IPS-15b (cell line): ENCODE results near the gene SLC4A9.

Experiments used
- H3K27me3 ChIP-seq: one replicate; pipeline ENCODE4 v1.6.1; 2013; ENCODE audit warnings: low read length; ENCODE audit not compliant: control insufficient read depth, insufficient read depth
- H3K36me3 ChIP-seq: one replicate; pipeline ENCODE4 v1.6.1; 2013; ENCODE audit warnings: low read length; ENCODE audit not compliant: control insufficient read depth, insufficient read depth
- H3K4me1 ChIP-seq: one replicate; pipeline ENCODE4 v1.6.1; 2013; ENCODE audit warnings: mild to moderate bottlenecking, low read length; ENCODE audit not compliant: control insufficient read depth, insufficient read depth
- H3K4me3 ChIP-seq: one replicate; pipeline ENCODE4 v1.5.1; 2013; ENCODE audit warnings: low read depth, low read length
- H3K9ac ChIP-seq: one replicate; pipeline ENCODE4 v1.6.1; 2013; ENCODE audit warnings: low read depth, mild to moderate bottlenecking, low read length
- H3K9me3 ChIP-seq: one replicate; pipeline ENCODE4 v1.6.1; 2013; ENCODE audit warnings: mild to moderate bottlenecking, low read length; ENCODE audit not compliant: control insufficient read depth, insufficient read depth

Gene SLC4A9

DNA sequence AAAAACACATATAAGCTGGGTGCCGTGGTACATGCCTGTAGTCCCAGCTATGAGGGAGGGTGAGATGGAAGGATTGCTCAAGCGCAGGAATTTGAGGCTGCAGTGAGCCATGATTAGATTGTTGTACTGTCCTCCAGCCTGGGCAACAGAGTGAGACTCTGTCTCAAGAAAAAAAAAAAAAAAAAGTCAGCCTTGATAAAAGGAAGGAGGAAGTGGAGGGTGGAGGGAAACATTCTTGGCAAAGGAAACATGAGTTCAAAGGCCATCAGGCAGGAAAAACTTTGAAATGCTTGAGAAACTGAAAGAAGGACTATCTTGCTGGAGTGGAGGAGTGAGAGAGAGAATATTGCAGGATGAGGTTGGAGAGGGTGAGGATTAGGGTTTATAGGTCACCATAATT is 23.3 kb downstream of the SLC4A9 start:
- H3K27me3 ChIP-seq, result no peaks in the 10 kb centered on the region

GRCh38 chr5:140388052-140388451 is 28.1 kb downstream of the SLC4A9 start:
- Histone ChIP-seq H3K4me3 (no peak overlapping the region), H3K9ac (no peak overlapping the region), H3K4me1 (no peaks in the 10 kb centered on the region), H3K9me3 (no peaks in the 10 kb centered on the region), H3K36me3 (no peaks in the 10 kb centered on the region), H3K27me3 (no peaks in the 10 kb centered on the region)

More for the DNA sequence above, 23.3 kb downstream of the SLC4A9 start:
- H3K4me3 ChIP-seq, result no peak overlapping the region
- no peaks in the 10 kb centered on the region for H3K9me3 ChIP-seq
- H3K36me3 ChIP-seq, result no peaks in the 10 kb centered on the region
- H3K4me1 ChIP-seq, result no peaks in the 10 kb centered on the region
- no peak overlapping the region for H3K9ac ChIP-seq

DNA sequence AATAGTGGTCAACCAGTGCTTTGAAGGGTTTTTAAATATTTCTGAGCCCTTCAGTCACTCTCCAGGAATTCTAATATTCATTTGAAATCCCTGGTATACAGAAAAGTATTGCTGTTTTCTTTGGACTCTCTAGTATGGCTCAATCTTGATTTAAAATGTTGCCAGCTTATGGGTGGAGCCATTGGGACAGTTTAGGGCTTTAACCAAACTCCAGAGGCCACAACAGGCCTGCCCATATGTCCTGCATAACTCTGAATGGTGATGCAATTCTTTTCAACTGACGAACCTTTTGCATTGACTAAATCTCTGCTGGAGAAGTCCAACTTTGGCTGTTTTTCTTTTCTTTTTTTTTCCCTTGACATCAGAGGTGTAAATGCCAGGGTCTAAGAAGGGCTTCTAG is 31.3 kb downstream of the SLC4A9 start:
- Histone ChIP-seq H3K4me3 (no peak overlapping the region), H3K4me1 (no peaks in the 10 kb centered on the region), H3K9ac (no peak overlapping the region), H3K27me3 (no peaks in the 10 kb centered on the region), H3K36me3 (no peaks in the 10 kb centered on the region), H3K9me3 (no peaks in the 10 kb centered on the region)

GRCh38 chr5:140391732-140392131 is 31.7 kb downstream of the SLC4A9 start:
- Histone ChIP-seq H3K36me3 (no peaks in the 10 kb centered on the region), H3K9me3 (no peaks in the 10 kb centered on the region), H3K27me3 (no peaks in the 10 kb centered on the region), H3K4me1 (no peaks in the 10 kb centered on the region), H3K4me3 (no peak overlapping the region), H3K9ac (no peak overlapping the region)

DNA sequence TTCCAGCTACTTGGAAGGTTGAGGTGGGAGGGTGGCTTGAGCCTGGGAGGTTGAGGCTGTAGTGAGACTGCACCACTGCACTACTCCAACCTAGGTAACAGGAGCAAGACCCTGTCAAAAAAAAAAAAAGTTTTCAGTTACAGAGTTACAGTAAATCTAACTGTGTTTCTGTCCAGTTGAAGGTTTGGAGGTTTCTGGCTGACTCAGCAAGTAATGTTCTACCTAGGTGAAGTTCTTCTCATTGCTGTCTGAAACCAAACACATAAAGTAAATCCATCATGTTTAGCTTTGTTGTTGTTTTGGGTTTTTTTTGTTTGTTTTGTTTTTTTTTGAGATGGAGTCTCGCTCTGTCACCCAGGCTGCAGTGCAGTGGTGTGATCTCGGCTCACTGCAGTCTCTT is 33.7 kb downstream of the SLC4A9 start:
- no peak overlapping the region for H3K4me3 ChIP-seq
- H3K9me3 ChIP-seq, result no peaks in the 10 kb centered on the region
- no peaks in the 10 kb centered on the region for H3K27me3 ChIP-seq
- H3K36me3 ChIP-seq, result no peaks in the 10 kb centered on the region
- no peak overlapping the region for H3K9ac ChIP-seq
- peaks cover 7% of the 10 kb centered on the region for H3K4me1 ChIP-seq

DNA sequence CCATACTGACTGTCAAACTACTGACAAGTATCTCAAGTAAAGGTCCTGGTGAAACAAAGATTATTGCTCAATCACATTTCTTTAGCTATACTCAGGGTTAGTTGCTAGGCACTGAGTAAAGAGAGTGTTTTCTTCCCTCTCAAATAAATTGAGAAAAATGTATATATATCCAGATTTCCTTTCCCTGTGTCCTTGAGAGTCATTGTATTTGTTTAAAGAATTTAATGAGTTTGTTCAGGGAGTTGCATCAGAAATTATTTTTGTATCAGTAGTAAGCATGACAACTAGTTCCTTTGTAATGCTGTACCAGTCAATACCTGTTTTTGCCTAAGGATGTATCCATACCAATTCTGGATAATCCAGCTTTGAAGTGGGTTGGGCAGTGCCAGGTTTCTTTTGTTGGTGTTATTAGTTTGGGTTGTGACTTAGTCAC is 38.4 kb downstream of the SLC4A9 start:
- no peaks in the 10 kb centered on the region for H3K9me3 ChIP-seq
- H3K4me3 ChIP-seq, result no peak overlapping the region
- H3K9ac ChIP-seq, result no peak overlapping the region
- peaks cover 2% of the 10 kb centered on the region for H3K36me3 ChIP-seq
- peaks cover 7% of the 10 kb centered on the region for H3K4me1 ChIP-seq
- no peaks in the 10 kb centered on the region for H3K27me3 ChIP-seq

DNA sequence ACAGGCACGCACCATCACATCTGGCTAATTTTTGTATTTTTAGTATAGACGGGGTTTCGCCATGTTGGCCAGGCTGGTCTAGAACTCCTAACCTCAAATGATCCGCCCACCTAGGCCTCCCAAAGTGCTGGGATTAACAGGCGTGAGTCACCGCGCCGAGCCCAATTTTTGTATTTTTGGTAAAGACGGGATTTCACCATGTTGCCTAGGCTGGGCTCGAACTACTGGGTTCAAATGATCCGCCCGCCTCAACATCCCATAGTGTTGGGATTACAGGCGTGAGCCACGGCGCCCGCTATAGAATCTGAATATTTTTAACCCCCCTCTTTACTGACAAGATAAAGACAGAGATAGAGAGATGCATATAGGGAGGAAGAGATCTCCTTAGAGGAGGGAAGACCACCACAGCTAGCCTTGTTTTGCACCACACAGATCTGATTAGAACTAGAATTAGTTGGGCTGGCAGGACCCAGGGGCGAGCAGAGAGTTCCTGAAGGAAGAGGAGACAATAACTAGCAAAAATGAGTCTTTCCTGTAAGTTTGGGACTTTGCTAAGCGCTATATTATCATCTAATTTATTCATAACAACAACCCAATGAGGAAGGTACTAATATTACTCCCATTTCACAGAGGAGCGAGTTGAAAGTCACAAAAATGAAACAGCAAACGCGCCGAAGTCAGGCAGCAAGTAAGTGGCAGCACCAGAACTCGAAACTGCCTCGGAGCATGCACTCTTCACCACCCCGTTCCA is 40.2 kb downstream of the SLC4A9 start:
- H3K4me1 ChIP-seq, result peaks cover 7% of the 10 kb centered on the region
- H3K9ac ChIP-seq, result peak overlapping the region; percentile 78
- H3K36me3 ChIP-seq, result peaks cover 2% of the 10 kb centered on the region
- H3K27me3 ChIP-seq, result no peaks in the 10 kb centered on the region
- H3K9me3 ChIP-seq, result no peaks in the 10 kb centered on the region
- peak overlapping the region; percentile 75 for H3K4me3 ChIP-seq

DNA sequence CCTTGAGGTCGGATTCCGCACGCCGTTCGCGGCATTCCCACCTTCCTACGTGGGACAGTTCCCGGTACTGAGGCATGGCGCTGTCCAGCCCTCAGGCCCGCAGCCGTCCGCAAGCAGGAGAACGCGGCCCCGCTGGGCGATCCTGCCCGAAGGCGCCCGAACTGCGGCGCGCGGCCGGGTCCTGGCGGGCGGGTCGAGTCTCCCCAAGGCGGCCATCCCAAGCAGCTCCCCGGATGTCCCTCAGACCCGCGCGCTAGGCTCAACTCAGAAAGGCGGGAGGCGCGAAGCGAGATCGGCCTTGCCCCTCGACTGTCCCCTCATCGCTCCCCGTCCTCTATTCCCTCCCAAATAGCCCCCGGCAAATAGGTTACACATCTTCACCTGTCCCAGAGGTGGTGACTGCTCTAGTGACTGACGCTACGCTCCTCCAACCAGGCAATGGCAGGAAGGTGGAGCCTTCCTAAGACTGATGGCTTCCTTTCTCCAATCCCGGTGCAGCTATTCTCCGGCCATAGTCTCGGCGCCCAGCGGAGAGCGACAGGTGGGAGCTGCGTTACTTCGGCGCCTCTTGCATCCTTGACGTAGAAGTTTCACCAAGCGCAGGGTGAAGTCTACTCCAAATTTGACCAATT is 40.9 kb downstream of the SLC4A9 start:
- Histone ChIP-seq H3K27me3 (no peaks in the 10 kb centered on the region), H3K9ac (peak overlapping the region; percentile 91), H3K4me3 (peak overlapping the region; percentile 75), H3K9me3 (no peaks in the 10 kb centered on the region), H3K36me3 (peaks cover 2% of the 10 kb centered on the region), H3K4me1 (peaks cover 7% of the 10 kb centered on the region)

DNA sequence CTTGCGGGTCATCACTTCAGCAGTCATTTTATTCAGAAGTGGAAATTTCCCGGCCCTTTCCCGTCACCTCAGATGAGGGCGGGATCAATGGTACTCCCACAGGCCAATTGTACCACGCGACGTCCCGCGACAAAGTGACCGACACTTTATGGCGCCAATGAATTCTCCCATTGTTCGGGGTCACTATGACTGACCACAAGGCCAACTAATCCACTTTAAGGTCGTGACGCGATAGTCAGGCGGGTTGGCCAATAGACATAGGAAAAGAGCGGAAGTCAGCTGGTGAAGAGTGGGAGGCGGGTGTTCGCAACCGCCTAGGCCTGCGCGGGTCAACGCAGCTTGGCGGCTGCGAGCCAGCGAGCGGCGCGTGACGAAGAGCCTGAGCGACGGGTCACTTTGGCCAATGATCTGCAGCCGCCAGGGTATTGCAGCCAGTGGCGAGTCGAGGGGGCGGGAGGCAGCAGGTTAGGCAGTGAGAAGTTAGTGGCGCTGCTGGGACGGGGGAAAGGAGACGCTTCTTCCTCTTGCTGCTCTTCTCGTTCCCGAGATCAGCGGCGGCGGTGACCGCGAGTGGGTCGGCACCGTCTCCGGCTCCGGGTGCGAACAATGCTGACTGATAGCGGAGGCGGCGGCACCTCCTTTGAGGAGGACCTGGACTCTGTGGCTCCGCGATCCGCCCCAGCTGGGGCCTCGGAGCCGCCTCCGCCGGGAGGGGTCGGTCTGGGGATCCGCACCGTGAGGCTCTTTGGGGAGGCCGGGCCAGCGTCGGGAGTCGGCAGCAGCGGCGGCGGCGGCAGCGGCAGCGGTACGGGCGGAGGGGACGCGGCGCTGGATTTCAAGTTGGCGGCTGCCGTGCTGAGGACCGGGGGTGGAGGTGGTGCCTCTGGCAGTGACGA is 41.6 kb downstream of the SLC4A9 start, which contains the start of gene ANKHD1:
Gene ANKHD1 (plus strand): TSS at position 472 of the 896 bp plus-strand sequence. CDS start 135 bp downstream, at position 607.
- H3K27me3 ChIP-seq, result no peaks in the 10 kb centered on the region
- H3K4me3 ChIP-seq, result peak within 1 kb of the TSS; percentile 75
- no peaks in the 10 kb centered on the region for H3K9me3 ChIP-seq
- H3K9ac ChIP-seq, result peak within 1 kb of the TSS; percentile 91
- H3K36me3 ChIP-seq, result peaks cover 2% of the 10 kb centered on the region
- H3K4me1 ChIP-seq, result peaks cover 13% of the 10 kb centered on the region

- peaks cover 2% of the 10 kb centered on the region for H3K36me3 ChIP-seq
- H3K9me3 ChIP-seq, result no peaks in the 10 kb centered on the region
- no peaks in the 10 kb centered on the region for H3K27me3 ChIP-seq
- H3K4me1 ChIP-seq, result peaks cover 13% of the 10 kb centered on the region
- peak overlapping the region; percentile 75 for H3K4me3 ChIP-seq
- H3K9ac ChIP-seq, result peak overlapping the region; percentile 19
Observed at GRCh38 chr5:140402258-140403074, 42.5 kb downstream of the SLC4A9 start.

DNA sequence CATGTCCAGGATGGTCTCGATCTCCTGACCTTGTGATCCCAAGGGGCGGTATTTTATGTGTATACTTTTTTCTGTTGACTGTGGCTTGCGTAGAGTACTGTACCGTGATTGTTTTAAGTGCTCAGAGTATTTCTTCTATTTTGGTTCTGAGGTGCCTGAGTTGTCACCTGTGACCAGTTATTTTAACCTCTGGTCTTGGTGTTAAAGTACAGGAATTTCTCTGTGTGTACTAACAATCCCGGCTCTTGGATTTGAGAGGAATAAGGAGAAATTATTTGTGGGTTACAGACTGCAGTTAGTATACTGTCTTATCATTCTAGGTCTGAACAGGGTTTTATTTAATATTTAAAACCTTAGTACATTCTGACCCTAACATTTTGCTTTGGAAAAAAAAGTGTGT is 43.6 kb downstream of the SLC4A9 start:
- Histone ChIP-seq H3K9me3 (no peaks in the 10 kb centered on the region), H3K27me3 (no peaks in the 10 kb centered on the region), H3K9ac (no peak overlapping the region), H3K4me1 (peaks cover 7% of the 10 kb centered on the region), H3K36me3 (peaks cover 2% of the 10 kb centered on the region), H3K4me3 (peak overlapping the region; percentile 8)
